Peyer's patch (tissue), 4 donors: ENCODE results near the gene CNN2.

Experiments
- POLR2A ChIP-seq, 2 donors: fragments of 450-650 bp; IDR thresholded peaks; one replicate each; pipeline ENCODE4 v1.5.1; 2017; ENCODE audit warnings: antibody characterized with exemption in 2 of 2, mild to moderate bottlenecking in 2 of 2, moderate library complexity in 2 of 2
- TF ChIP-seq, protein P1 (sequence below), 6 experiments: fragments of 450-650 bp in 4 of 6; fragments of 200-600 bp in 2 of 6; sonication (generic) in 1 of 6; IDR thresholded peaks; one replicate each; pipeline ENCODE4 v1.5.1; 2017 to 2019; ENCODE audit warnings: antibody characterized with exemption in 6 of 6, mild to moderate bottlenecking in 3 of 6, moderate library complexity in 1 of 6

- TF ChIP-seq, protein P1, sequence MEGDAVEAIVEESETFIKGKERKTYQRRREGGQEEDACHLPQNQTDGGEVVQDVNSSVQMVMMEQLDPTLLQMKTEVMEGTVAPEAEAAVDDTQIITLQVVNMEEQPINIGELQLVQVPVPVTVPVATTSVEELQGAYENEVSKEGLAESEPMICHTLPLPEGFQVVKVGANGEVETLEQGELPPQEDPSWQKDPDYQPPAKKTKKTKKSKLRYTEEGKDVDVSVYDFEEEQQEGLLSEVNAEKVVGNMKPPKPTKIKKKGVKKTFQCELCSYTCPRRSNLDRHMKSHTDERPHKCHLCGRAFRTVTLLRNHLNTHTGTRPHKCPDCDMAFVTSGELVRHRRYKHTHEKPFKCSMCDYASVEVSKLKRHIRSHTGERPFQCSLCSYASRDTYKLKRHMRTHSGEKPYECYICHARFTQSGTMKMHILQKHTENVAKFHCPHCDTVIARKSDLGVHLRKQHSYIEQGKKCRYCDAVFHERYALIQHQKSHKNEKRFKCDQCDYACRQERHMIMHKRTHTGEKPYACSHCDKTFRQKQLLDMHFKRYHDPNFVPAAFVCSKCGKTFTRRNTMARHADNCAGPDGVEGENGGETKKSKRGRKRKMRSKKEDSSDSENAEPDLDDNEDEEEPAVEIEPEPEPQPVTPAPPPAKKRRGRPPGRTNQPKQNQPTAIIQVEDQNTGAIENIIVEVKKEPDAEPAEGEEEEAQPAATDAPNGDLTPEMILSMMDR (IDR thresholded peaks at IDR 0.05): no peak
- TF ChIP-seq POLR2A (IDR thresholded peaks at IDR 0.05): no peak
Observed at GRCh38 chr19:1052349-1052975, 26.1 kb downstream of the CNN2 start.
